ENCODE data around the gene TACR1. TPM values are rescaled to one million over a fixed set of nuclear protein-coding genes. Genes with fewer than 3 reads are reported as not detected.

The TACR1 gene
- total RNA-seq, 1 donor from 2014 or later: not detected

GRCh38 chr2:75003276-75003675, 196.0 kb downstream of the TACR1 start:
- no peaks in the 10 kb centered on the region for H3K36me3 Mint-ChIP-seq (ENCODE audit: unreplicated experiment)
- H3K9me3 Mint-ChIP-seq (ENCODE audit: unreplicated experiment): peaks cover 6% of the 10 kb centered on the region
- H3K4me3 Mint-ChIP-seq (ENCODE audit: unreplicated experiment): no peak overlapping the region
- H3K4me1 Mint-ChIP-seq (ENCODE audit: unreplicated experiment): no peaks in the 10 kb centered on the region
- TF ChIP-seq, protein P1, sequence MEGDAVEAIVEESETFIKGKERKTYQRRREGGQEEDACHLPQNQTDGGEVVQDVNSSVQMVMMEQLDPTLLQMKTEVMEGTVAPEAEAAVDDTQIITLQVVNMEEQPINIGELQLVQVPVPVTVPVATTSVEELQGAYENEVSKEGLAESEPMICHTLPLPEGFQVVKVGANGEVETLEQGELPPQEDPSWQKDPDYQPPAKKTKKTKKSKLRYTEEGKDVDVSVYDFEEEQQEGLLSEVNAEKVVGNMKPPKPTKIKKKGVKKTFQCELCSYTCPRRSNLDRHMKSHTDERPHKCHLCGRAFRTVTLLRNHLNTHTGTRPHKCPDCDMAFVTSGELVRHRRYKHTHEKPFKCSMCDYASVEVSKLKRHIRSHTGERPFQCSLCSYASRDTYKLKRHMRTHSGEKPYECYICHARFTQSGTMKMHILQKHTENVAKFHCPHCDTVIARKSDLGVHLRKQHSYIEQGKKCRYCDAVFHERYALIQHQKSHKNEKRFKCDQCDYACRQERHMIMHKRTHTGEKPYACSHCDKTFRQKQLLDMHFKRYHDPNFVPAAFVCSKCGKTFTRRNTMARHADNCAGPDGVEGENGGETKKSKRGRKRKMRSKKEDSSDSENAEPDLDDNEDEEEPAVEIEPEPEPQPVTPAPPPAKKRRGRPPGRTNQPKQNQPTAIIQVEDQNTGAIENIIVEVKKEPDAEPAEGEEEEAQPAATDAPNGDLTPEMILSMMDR (IDR thresholded peaks at IDR 0.05): no peak
- no peaks in the 10 kb centered on the region for H3K27me3 Mint-ChIP-seq (ENCODE audit: unreplicated experiment)
- no peak for DNase-seq (ENCODE audit: extremely low spot score, unreplicated experiment)
- H3K27ac Mint-ChIP-seq (ENCODE audit: unreplicated experiment): no peak overlapping the region

DNA sequence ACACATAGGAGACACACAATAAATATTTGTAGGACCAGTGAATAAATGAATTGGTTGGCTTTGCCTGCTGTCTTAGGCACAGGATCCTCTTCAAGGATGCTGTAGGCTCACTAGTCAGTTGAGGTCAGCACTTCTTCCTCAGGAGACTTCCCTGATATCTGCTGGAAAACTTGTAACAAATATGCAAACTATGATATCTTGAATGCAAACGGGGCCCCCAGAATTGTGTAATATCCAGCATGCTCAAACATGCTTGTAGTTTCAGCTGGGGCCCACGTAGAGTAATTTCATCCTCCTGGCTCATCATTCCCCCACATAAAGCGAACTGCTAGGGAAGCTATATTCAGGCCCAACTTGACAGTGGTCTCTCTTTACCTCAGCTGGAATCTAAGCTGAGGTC, 197.3 kb downstream of the TACR1 start:
- Mint-ChIP-seq H3K27ac (ENCODE audit: unreplicated experiment) (no peak overlapping the region), H3K27me3 (ENCODE audit: unreplicated experiment) (no peaks in the 10 kb centered on the region), H3K4me3 (ENCODE audit: unreplicated experiment) (no peak overlapping the region), H3K9me3 (ENCODE audit: unreplicated experiment) (peaks cover 6% of the 10 kb centered on the region), H3K36me3 (ENCODE audit: unreplicated experiment) (no peaks in the 10 kb centered on the region), H3K4me1 (ENCODE audit: unreplicated experiment) (no peaks in the 10 kb centered on the region)
- no peak for DNase-seq (ENCODE audit: extremely low spot score, unreplicated experiment)
- TF ChIP-seq, protein P1 (IDR thresholded peaks at IDR 0.05): no peak

DNA sequence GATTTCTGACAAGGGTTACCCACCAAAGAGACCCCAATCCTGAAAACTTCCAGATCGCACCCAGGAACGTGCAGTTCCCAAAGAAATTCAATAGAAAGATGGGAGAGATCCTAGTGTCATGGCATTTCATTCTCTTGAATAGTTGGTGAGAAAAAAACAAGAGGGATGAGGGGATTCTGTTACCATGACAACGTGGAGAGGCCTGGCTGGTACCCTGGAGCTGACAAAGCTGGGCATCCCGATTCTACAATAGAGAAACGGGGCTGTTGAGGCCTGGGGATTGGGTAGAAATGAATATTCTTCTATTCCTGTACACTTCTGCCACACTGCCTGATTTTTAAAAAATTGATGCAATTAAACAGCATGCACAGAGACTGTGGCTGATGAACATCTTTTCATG, 199.9 kb downstream of the TACR1 start:
- Mint-ChIP-seq H3K36me3 (ENCODE audit: unreplicated experiment) (no peaks in the 10 kb centered on the region), H3K27ac (ENCODE audit: unreplicated experiment) (no peak overlapping the region), H3K4me1 (ENCODE audit: unreplicated experiment) (no peaks in the 10 kb centered on the region), H3K27me3 (ENCODE audit: unreplicated experiment) (no peaks in the 10 kb centered on the region), H3K9me3 (ENCODE audit: unreplicated experiment) (no peaks in the 10 kb centered on the region), H3K4me3 (ENCODE audit: unreplicated experiment) (no peak overlapping the region)
- TF ChIP-seq, protein P1 (IDR thresholded peaks at IDR 0.05): no peak
- DNase-seq (ENCODE audit: extremely low spot score, unreplicated experiment): no peak

Small RNA genes within 50 kb of the gene (microRNA-seq; reads per million reads assigned to microRNA genes)
- not detected for gene MIR5000 (ENCODE audit: unreplicated experiment)

Other genes starting within 250 kb of the TACR1 start
- gene POLE4, start 240.9 kb downstream of the TACR1 start, total RNA-seq: 43.2 and 44.2 TPM in 2 replicates

All from osteocyte (in vitro differentiated cells).